Mesothelial cell of epicardium (in vitro differentiated cells): Measurements from ENCODE around the gene SCAPER. TPM values are rescaled to one million over a fixed set of nuclear protein-coding genes. Genes with fewer than 3 reads are reported as not detected.

ENCODE experiments used
- DNase-seq, 2 experiments: peaks; one replicate each; pipeline ENCODE4 v3.0.0; 2021; ENCODE audit warnings: low spot score in 2 of 2; ENCODE audit not compliant: unreplicated experiment in 2 of 2
- H3K27ac Mint-ChIP-seq: 2 replicates; pipeline ENCODE4 v1.8.0; 2021; ENCODE audit warnings: mixed read lengths
- H3K27me3 Mint-ChIP-seq: 2 replicates; pipeline ENCODE4 v1.8.0; 2021; ENCODE audit warnings: low read depth, mixed read lengths
- H3K36me3 Mint-ChIP-seq: 2 replicates; pipeline ENCODE4 v1.8.0; 2021; ENCODE audit warnings: mixed read lengths
- H3K4me1 Mint-ChIP-seq: 2 replicates; pipeline ENCODE4 v1.8.0; 2021; ENCODE audit warnings: mixed read lengths
- H3K4me3 Mint-ChIP-seq: 2 replicates; pipeline ENCODE4 v1.8.0; 2021; ENCODE audit warnings: mild to moderate bottlenecking, moderate library complexity, mixed read lengths
- H3K9me3 Mint-ChIP-seq: 2 replicates; pipeline ENCODE4 v1.8.0; 2021; ENCODE audit warnings: mixed read lengths
- CTCF ChIP-seq: fragments of 200-600 bp; sonication (generic); IDR thresholded peaks from one replicate; pipeline ENCODE4 v1.5.0; 2021; ENCODE audit warnings: antibody characterized with exemption; ENCODE audit not compliant: unreplicated experiment
- total RNA-seq: library from RNA; stranded (reverse); gene quantifications from 3 replicates; pipeline ENCODE4 v1.2.1, GENCODE V29; 2021

The SCAPER gene
- total RNA-seq, 1 donor from 2014 or later, result 35.9 TPM

DNA sequence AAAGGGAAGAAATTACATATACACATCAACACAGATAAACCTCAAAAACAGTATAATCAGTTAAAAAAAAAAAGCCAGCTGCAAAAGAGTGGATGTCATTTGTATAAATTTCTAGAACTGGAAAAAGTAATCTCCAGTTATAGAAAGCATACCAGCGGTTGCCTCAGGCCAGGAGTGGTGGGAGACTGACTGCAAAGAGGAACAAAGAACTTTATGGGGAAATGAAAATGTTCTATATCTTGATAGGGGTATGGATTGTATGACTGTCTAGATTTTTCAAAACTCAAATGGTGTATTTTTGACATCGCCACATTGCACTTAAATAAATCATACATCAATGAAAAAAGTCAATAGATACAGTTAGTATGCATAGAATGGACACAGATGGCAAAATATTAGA is 241.6 kb downstream of the SCAPER start:
- peaks cover 15% of the 10 kb centered on the region for H3K9me3 Mint-ChIP-seq
- no peak for DNase-seq
- H3K27me3 Mint-ChIP-seq, result no peaks in the 10 kb centered on the region
- peaks cover 23% of the 10 kb centered on the region for H3K36me3 Mint-ChIP-seq
- no peak overlapping the region for H3K4me3 Mint-ChIP-seq
- no peaks in the 10 kb centered on the region for H3K4me1 Mint-ChIP-seq
- no peak for TF ChIP-seq CTCF
- H3K27ac Mint-ChIP-seq, result no peak overlapping the region

DNA sequence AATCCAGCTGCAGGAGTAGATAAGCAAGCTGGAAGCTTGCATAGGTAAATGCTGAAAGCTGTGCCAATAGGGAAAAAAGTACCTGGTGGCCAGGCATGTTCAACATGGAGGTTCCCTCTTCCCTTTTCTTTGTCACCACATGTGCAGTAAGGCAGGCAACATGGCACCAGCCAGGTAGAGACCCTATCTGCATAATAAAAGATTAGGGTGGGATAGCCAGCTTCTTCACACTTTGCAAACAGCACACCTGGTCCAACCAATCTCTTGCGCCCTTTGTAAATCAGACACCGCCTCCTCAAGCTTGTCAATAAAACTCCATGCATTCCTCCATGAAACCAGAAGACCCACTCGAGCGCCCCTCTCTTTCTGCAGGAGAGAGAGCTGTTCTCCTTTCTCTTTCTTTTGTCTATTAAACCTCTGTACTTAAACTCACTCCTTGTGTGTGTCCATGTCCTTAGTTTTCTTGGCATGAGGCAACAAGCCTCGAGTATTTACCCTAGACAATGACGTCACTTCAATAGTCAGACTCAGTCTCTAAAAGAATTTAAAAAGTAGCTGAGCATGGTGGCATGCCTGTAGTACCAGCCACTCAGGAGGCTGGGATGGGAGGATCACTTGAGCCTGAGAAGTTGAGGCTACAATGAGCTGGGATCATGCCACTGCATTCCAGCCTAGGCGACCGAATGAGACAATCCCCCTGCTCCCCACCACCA is 256.3 kb downstream of the SCAPER start:
- H3K36me3 Mint-ChIP-seq, result peaks cover 27% of the 10 kb centered on the region
- no peaks in the 10 kb centered on the region for H3K27me3 Mint-ChIP-seq
- no peak for DNase-seq
- peaks cover 4% of the 10 kb centered on the region for H3K4me1 Mint-ChIP-seq
- TF ChIP-seq CTCF, result no peak
- peaks cover 18% of the 10 kb centered on the region for H3K9me3 Mint-ChIP-seq
- no peak overlapping the region for H3K27ac Mint-ChIP-seq
- no peak overlapping the region for H3K4me3 Mint-ChIP-seq

- peaks cover 23% of the 10 kb centered on the region for H3K36me3 Mint-ChIP-seq
- no peak for TF ChIP-seq CTCF
- no peaks in the 10 kb centered on the region for H3K27me3 Mint-ChIP-seq
- H3K27ac Mint-ChIP-seq, result no peak overlapping the region
- no peak overlapping the region for H3K4me3 Mint-ChIP-seq
- H3K9me3 Mint-ChIP-seq, result peaks cover 18% of the 10 kb centered on the region
- H3K4me1 Mint-ChIP-seq, result peaks cover 4% of the 10 kb centered on the region
- no peak for DNase-seq
These were observed 257.5 kb downstream of the SCAPER start for GRCh38 chr15:76647612-76648011.

DNA sequence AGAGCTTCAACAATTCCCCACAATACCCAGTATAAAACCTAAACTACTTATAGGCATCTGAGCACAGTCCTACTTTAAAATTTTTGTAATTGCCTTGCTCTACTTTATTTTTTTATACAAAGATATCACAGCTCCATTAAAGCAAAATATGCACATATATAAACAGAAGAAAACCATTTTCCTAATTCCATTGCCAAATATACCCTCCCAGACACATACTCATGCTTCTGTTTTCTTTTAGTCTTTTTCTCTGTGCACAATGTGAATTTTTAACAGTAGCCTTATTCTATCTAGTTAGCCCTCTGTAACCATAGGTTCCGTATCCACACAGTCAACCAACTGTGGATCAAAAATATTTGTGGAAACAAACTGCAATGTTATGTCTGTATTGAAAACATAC is 260.5 kb downstream of the SCAPER start:
- H3K27ac Mint-ChIP-seq, result no peak overlapping the region
- no peak overlapping the region for H3K4me3 Mint-ChIP-seq
- no peaks in the 10 kb centered on the region for H3K27me3 Mint-ChIP-seq
- peaks cover 9% of the 10 kb centered on the region for H3K9me3 Mint-ChIP-seq
- TF ChIP-seq CTCF, result no peak
- H3K36me3 Mint-ChIP-seq, result peaks cover 15% of the 10 kb centered on the region
- peaks cover 4% of the 10 kb centered on the region for H3K4me1 Mint-ChIP-seq
- no peak for DNase-seq

GRCh38 chr15:76642671-76643070 is 262.5 kb downstream of the SCAPER start:
- Mint-ChIP-seq H3K4me1 (peaks cover 4% of the 10 kb centered on the region), H3K36me3 (peaks cover 13% of the 10 kb centered on the region), H3K4me3 (no peak overlapping the region), H3K27ac (no peak overlapping the region), H3K27me3 (no peaks in the 10 kb centered on the region), H3K9me3 (peaks cover 10% of the 10 kb centered on the region)
- peak; percentile 42 for TF ChIP-seq CTCF
- no peak for DNase-seq
